ENCODE data around the gene TACR2. TPM values are rescaled to one million over a fixed set of nuclear protein-coding genes. Genes with fewer than 3 reads are reported as not detected.

The TACR2 gene
- total and polyA plus RNA-seq, 2 of the 13 experiments (the other 11 are each of a cell fraction or from before 2014, with no cell fraction given): 0.04 TPM; not detected in 1

- intact Hi-C loops (cut with micrococcal nuclease; ENCODE audit: unreplicated experiment): no loop called here
- no peaks in the 10 kb centered on the region for H3K79me2 ChIP-seq (ENCODE audit: insufficient read depth, low read length)
- H3K4me2 ChIP-seq (ENCODE audit: low read depth, low read length): no peak overlapping the region
- ChIA-PET CTCF (ENCODE audit: low intra/inter-chr PET ratio, low total read pairs) (no interaction called here), POLR2A (no interaction called here)
- H3K27ac ChIP-seq (ENCODE audit: extremely low read length, insufficient read depth, low read length): no peak overlapping the region
- no peak overlapping the region for H3K4me3 ChIP-seq (replicated peaks in 1 of 3; ENCODE audit: insufficient read depth in 1 of 3, low read depth in 2 of 3, low read length in 3 of 3)
- H2AFZ ChIP-seq (ENCODE audit: low read length): no peak overlapping the region
- H3K9ac ChIP-seq (ENCODE audit: insufficient read depth, low read depth, low read length): no peak overlapping the region
- WGBS (ENCODE audit: low lambda C conversion rate): 80% methylated on average over 1 of the region's 2 CpGs
- FAIRE-seq: no peak
- peaks cover 0 to 1% of the 10 kb centered on the region in 2 experiments; a peak in 1 of 5 replicates for H3K27me3 ChIP-seq (ENCODE audit: control insufficient read depth in 1 of 2, insufficient read depth in 2 of 2, low read length in 2 of 2)
- peak; percentile 50 for ATAC-seq
- DNase-seq (ENCODE audit: low spot score): no peak
- BruUV-seq (replicated peaks): no TSS peak
- no peaks in the 10 kb centered on the region for H3K36me3 ChIP-seq (replicated peaks in 1 of 2; ENCODE audit: control insufficient read depth in 1 of 2, insufficient read depth in 2 of 2, low read length in 2 of 2)
- in situ Hi-C loops (cut with HindIII; ENCODE audit: extremely low pct_ligation_motif_present, low pct_unique_long_range_greater_than_20kb): no loop called here
- H3K9me3 ChIP-seq (ENCODE audit: low read length): no peaks in the 10 kb centered on the region
- peaks cover 10% of the 10 kb centered on the region; the same call in 1 of the 2 replicates for H3K4me1 ChIP-seq (ENCODE audit: insufficient read depth, low read length)
- no peaks in the 10 kb centered on the region for H4K20me1 ChIP-seq (ENCODE audit: insufficient read depth, low read length)
- TF ChIP-seq PRDM10 (CRISPR knock-in tag; IDR thresholded peaks at IDR 0.05; ENCODE audit: low read depth) (no peak), RORA (CRISPR knock-in tag; IDR thresholded peaks at IDR 0.05) (no peak), ELK4 (CRISPR knock-in tag; IDR thresholded peaks at IDR 0.05; ENCODE audit: borderline replicate concordance) (no peak), ZNF331 (CRISPR knock-in tag; IDR thresholded peaks at IDR 0.05) (no peak), ZNF549 (CRISPR knock-in tag; IDR thresholded peaks at IDR 0.05) (no peak), TFE3 (CRISPR knock-in tag; IDR thresholded peaks at IDR 0.05) (no peak), ZBTB3 (CRISPR knock-in tag; IDR thresholded peaks at IDR 0.05; ENCODE audit: borderline replicate concordance, low read depth) (no peak), ZNF589 (CRISPR knock-in tag; conservative IDR thresholded peaks at IDR 0.05) (no peak), DR1 (CRISPR knock-in tag; IDR thresholded peaks at IDR 0.05) (no peak), ARNT2 (CRISPR knock-in tag; IDR thresholded peaks at IDR 0.05; ENCODE audit: low read depth) (no peak), MYNN (CRISPR knock-in tag; IDR thresholded peaks at IDR 0.05; ENCODE audit: low read depth) (no peak), ZNF446 (CRISPR knock-in tag; IDR thresholded peaks at IDR 0.05) (no peak), CBX2 (IDR thresholded peaks at IDR 0.05; ENCODE audit: low read depth, low read length) (no peak), CBX2 (CRISPR knock-in tag; IDR thresholded peaks at IDR 0.05; ENCODE audit: low read depth) (no peak), CBX5 (CRISPR knock-in tag; IDR thresholded peaks at IDR 0.05; ENCODE audit: borderline replicate concordance) (no peak), ZNF713 (CRISPR knock-in tag; IDR thresholded peaks at IDR 0.05) (no peak), DNMT3B (CRISPR knock-in tag; conservative IDR thresholded peaks at IDR 0.05) (no peak), MED8 (CRISPR knock-in tag; IDR thresholded peaks at IDR 0.05; ENCODE audit: insufficient replicate concordance) (no peak)
These were observed 48.2 kb upstream of the TACR2 start for GRCh38 chr10:69464801-69465401.

Data from HepG2 (cell line).